Endodermal cell (in vitro differentiated cells): ENCODE results near the gene JARID2. TPM values are rescaled to one million over a fixed set of nuclear protein-coding genes. Genes with fewer than 3 reads are reported as not detected.

ENCODE experiments used
- DNase-seq: peaks from one replicate; pipeline ENCODE4 v3.0.0-alpha.2; 2017
- H3K27ac ChIP-seq: 2 replicates; pipeline ENCODE4 v1.5.1; 2013; ENCODE audit warnings: mild to moderate bottlenecking, low read depth, low read length, moderate library complexity
- H3K27me3 ChIP-seq: 2 replicates; pipeline ENCODE4 v1.6.1; 2013; ENCODE audit warnings: mild to moderate bottlenecking, low read length, moderate library complexity; ENCODE audit not compliant: insufficient read depth, control insufficient read depth, poor library complexity, severe bottlenecking
- H3K36me3 ChIP-seq: 2 replicates; pipeline ENCODE4 v1.7.0; 2013; ENCODE audit warnings: mild to moderate bottlenecking, low read length, moderate library complexity; ENCODE audit not compliant: control insufficient read depth, insufficient read depth
- H3K4me1 ChIP-seq: one replicate; pipeline ENCODE4 v1.7.0; 2013; ENCODE audit warnings: low read length; ENCODE audit not compliant: control insufficient read depth, insufficient read depth
- H3K4me3 ChIP-seq: 2 replicates; pipeline ENCODE4 v1.5.1; 2013; ENCODE audit warnings: mild to moderate bottlenecking, low read length, moderate library complexity
- H3K9ac ChIP-seq: 2 replicates; pipeline ENCODE4 v1.6.1; 2013; ENCODE audit warnings: mild to moderate bottlenecking, low read length, moderate library complexity; ENCODE audit not compliant: poor library complexity, severe bottlenecking; ENCODE audit errors: extremely low read depth
- H3K9me3 ChIP-seq: 2 replicates; pipeline ENCODE4 v1.6.1; 2013; ENCODE audit warnings: mild to moderate bottlenecking, low read length, moderate library complexity; ENCODE audit not compliant: control insufficient read depth
- H3K27ac Mint-ChIP-seq: 2 replicates; pipeline ENCODE4 v1.8.0; 2020; ENCODE audit warnings: mixed read lengths
- H3K27me3 Mint-ChIP-seq: 2 replicates; pipeline ENCODE4 v1.8.0; 2021; ENCODE audit warnings: mild to moderate bottlenecking, mixed read lengths; ENCODE audit not compliant: insufficient read depth
- H3K36me3 Mint-ChIP-seq: 2 replicates; pipeline ENCODE4 v1.8.0; 2020; ENCODE audit warnings: low read depth, mixed read lengths
- H3K4me1 Mint-ChIP-seq: 2 replicates; pipeline ENCODE4 v1.8.0; 2020; ENCODE audit warnings: mixed read lengths
- H3K4me3 Mint-ChIP-seq: 2 replicates; pipeline ENCODE4 v1.8.0; 2020; ENCODE audit warnings: mild to moderate bottlenecking, moderate library complexity, mixed read lengths
- H3K9me3 Mint-ChIP-seq: 2 replicates; pipeline ENCODE4 v1.8.0; 2020; ENCODE audit warnings: mild to moderate bottlenecking, mixed read lengths
- CTCF ChIP-seq: fragments of 200-600 bp; sonication (generic); conservative IDR thresholded peaks from 2 replicates; pipeline ENCODE4 v1.5.0; 2021; ENCODE audit warnings: antibody characterized with exemption, mild to moderate bottlenecking
- WGBS, 2 experiments: methylation state at CpG; one replicate each; pipeline versions ENCODE4 v1.1.5 to v1.1.7; 2013; ENCODE audit warnings: missing lambda C conversion rate in 2 of 2, mixed read lengths in 1 of 2; ENCODE audit not compliant: insufficient coverage in 1 of 2, insufficient read length in 1 of 2; 5-methylcytosine and 5-hydroxymethylcytosine counted together
- total RNA-seq, 2 donors: library from RNA; stranded (reverse); fragmentation: NEBNext Ultra II Directional in 1 of 2; extraction: Animal tissue kit (Norgen Biotek cat#: 25700) in 1 of 2; gene quantifications; 2 replicates in 1 of 2; 3 replicates in 1 of 2; pipeline ENCODE4 v1.2.1, GENCODE V29; 2021

The JARID2 gene
- total RNA-seq, 2 donors from 2014 or later: 42.5 to 77.0 TPM

GRCh38 chr6:15560713-15561112 lies 314.8 kb downstream of the JARID2 start:
- WGBS, 2 experiments: 91% methylated on average over 1 of the region's 1 CpG; no CpG with 5 or more reads in 1 of the 2 experiments

GRCh38 chr6:15561447-15562199 lies 315.8 kb downstream of the JARID2 start:
- H3K9me3 ChIP-seq: no peaks in the 10 kb centered on the region
- H3K4me1 ChIP-seq: peaks cover 2% of the 10 kb centered on the region
- DNase-seq: no peak
- no peak overlapping the region for H3K4me3 Mint-ChIP-seq
- no peaks in the 10 kb centered on the region for H3K27me3 Mint-ChIP-seq
- no peak overlapping the region for H3K27ac Mint-ChIP-seq
- no peak overlapping the region for H3K4me3 ChIP-seq
- no peaks in the 10 kb centered on the region for H3K27me3 ChIP-seq
- H3K36me3 Mint-ChIP-seq: no peaks in the 10 kb centered on the region
- H3K9me3 Mint-ChIP-seq: no peaks in the 10 kb centered on the region
- no peak overlapping the region for H3K9ac ChIP-seq
- H3K4me1 Mint-ChIP-seq: peaks cover 6% of the 10 kb centered on the region
- no peak overlapping the region for H3K27ac ChIP-seq
- H3K36me3 ChIP-seq: no peaks in the 10 kb centered on the region
- TF ChIP-seq CTCF: no peak
- 89% methylated on average over 3 of the region's 3 CpGs; no CpG with 5 or more reads in 1 of the 2 experiments for WGBS, 2 experiments

More at GRCh38 chr6:15560713-15561112, 314.8 kb downstream of the JARID2 start:
- H3K4me1 ChIP-seq: peaks cover 2% of the 10 kb centered on the region
- no peaks in the 10 kb centered on the region for H3K9me3 Mint-ChIP-seq
- TF ChIP-seq CTCF: no peak
- DNase-seq: no peak
- H3K4me3 ChIP-seq: no peak overlapping the region
- no peaks in the 10 kb centered on the region for H3K9me3 ChIP-seq
- H3K27ac Mint-ChIP-seq: no peak overlapping the region
- no peaks in the 10 kb centered on the region for H3K36me3 ChIP-seq
- no peaks in the 10 kb centered on the region for H3K36me3 Mint-ChIP-seq
- no peaks in the 10 kb centered on the region for H3K27me3 Mint-ChIP-seq
- H3K27me3 ChIP-seq: no peaks in the 10 kb centered on the region
- no peak overlapping the region for H3K27ac ChIP-seq
- no peak overlapping the region for H3K9ac ChIP-seq
- H3K4me1 Mint-ChIP-seq: peaks cover 12% of the 10 kb centered on the region
- no peak overlapping the region for H3K4me3 Mint-ChIP-seq

- H3K36me3 ChIP-seq: no peaks in the 10 kb centered on the region
- H3K4me3 ChIP-seq: no peak overlapping the region
- Mint-ChIP-seq H3K4me1 (no peaks in the 10 kb centered on the region), H3K27ac (no peak overlapping the region), H3K27me3 (no peaks in the 10 kb centered on the region), H3K36me3 (peaks cover 3% of the 10 kb centered on the region), H3K9me3 (no peaks in the 10 kb centered on the region), H3K4me3 (no peak overlapping the region)
- H3K4me1 ChIP-seq: no peaks in the 10 kb centered on the region
- DNase-seq: no peak
- no peak overlapping the region for H3K27ac ChIP-seq
- no peak overlapping the region for H3K9ac ChIP-seq
- H3K9me3 ChIP-seq: no peaks in the 10 kb centered on the region
- WGBS, 2 experiments: 78 to 86% methylated on average over 1 of the region's 1 CpG
- H3K27me3 ChIP-seq: no peaks in the 10 kb centered on the region
- no peak for TF ChIP-seq CTCF
These were observed 317.1 kb downstream of the JARID2 start for GRCh38 chr6:15562977-15563376.
